Activated T-cell treated with anti-CD3 and anti-CD28 coated beads, Interleukin-2, amount 50 U/mL, for 4 hours (primary cell): ENCODE data around the gene CD79A. TPM values are rescaled to one million over a fixed set of nuclear protein-coding genes. Genes with fewer than 3 reads are reported as not detected.

ENCODE experiments used
- ATAC-seq, 2 donors: fragments of 200-7000 bp; cut with Tn5 transposase; one replicate each; pipeline ENCODE4 v1.10.0; 2021
- DNase-seq: peaks from one replicate; pipeline ENCODE4 v3.0.0-alpha.2; 2020
- H3K27me3 Mint-ChIP-seq: one replicate; pipeline ENCODE4 v1.8.0; 2021; ENCODE audit warnings: low read depth, mixed read lengths
- H3K36me3 Mint-ChIP-seq: one replicate; pipeline ENCODE4 v1.8.0; 2022; ENCODE audit warnings: mixed read lengths; ENCODE audit not compliant: insufficient read depth
- H3K4me1 Mint-ChIP-seq: one replicate; pipeline ENCODE4 v1.8.0; 2021; ENCODE audit warnings: low read depth, mixed read lengths
- H3K4me3 Mint-ChIP-seq: one replicate; pipeline ENCODE4 v1.8.0; 2021; ENCODE audit warnings: mild to moderate bottlenecking, moderate library complexity, mixed read lengths
- H3K9me3 Mint-ChIP-seq: one replicate; pipeline ENCODE4 v1.8.0; 2021; ENCODE audit warnings: mixed read lengths
- total RNA-seq, 3 donors: library from RNA; stranded (reverse); gene quantifications; one replicate each; pipeline ENCODE4 v1.2.1, GENCODE V29; 2021

The CD79A gene
- total RNA-seq: 1 to 10 TPM; 2.2 to 7.8 (median 2.7) TPM

GRCh38 chr19:41876847-41877832 is at the start of gene CD79A:
TSS of gene CD79A (plus strand) at chr19:41877279. CDS start at chr19:41877305, 26 bp downstream.
- no peaks in the 10 kb centered on the region for H3K27me3 Mint-ChIP-seq
- H3K4me3 Mint-ChIP-seq: peak within 1 kb of the TSS; percentile 69
- no peak for DNase-seq
- no peak for ATAC-seq
- H3K36me3 Mint-ChIP-seq: peaks cover 3% of the 10 kb centered on the region
- no peaks in the 10 kb centered on the region for H3K9me3 Mint-ChIP-seq
- peaks cover 83% of the 10 kb centered on the region for H3K4me1 Mint-ChIP-seq

GRCh38 chr19:41837981-41838708 is 38.9 kb upstream of the CD79A start:
- Mint-ChIP-seq H3K4me3 (no peak overlapping the region), H3K9me3 (no peaks in the 10 kb centered on the region), H3K4me1 (peaks cover 1% of the 10 kb centered on the region), H3K27me3 (peaks cover 19% of the 10 kb centered on the region), H3K36me3 (no peaks in the 10 kb centered on the region)
- ATAC-seq: no peak
- no peak for DNase-seq

GRCh38 chr19:41839211-41839610 is 37.9 kb upstream of the CD79A start:
- H3K4me3 Mint-ChIP-seq: no peak overlapping the region
- H3K9me3 Mint-ChIP-seq: no peaks in the 10 kb centered on the region
- DNase-seq (no peak), ATAC-seq (no peak)
- peaks cover 1% of the 10 kb centered on the region for H3K4me1 Mint-ChIP-seq
- no peaks in the 10 kb centered on the region for H3K36me3 Mint-ChIP-seq
- peaks cover 19% of the 10 kb centered on the region for H3K27me3 Mint-ChIP-seq

GRCh38 chr19:41843371-41843770 is 33.7 kb upstream of the CD79A start:
- H3K4me3 Mint-ChIP-seq: no peak overlapping the region
- no peaks in the 10 kb centered on the region for H3K36me3 Mint-ChIP-seq
- H3K4me1 Mint-ChIP-seq: no peaks in the 10 kb centered on the region
- no peak for DNase-seq
- no peaks in the 10 kb centered on the region for H3K9me3 Mint-ChIP-seq
- ATAC-seq: no peak
- peaks cover 6% of the 10 kb centered on the region for H3K27me3 Mint-ChIP-seq

- DNase-seq (no peak), ATAC-seq (peak in 1 of 2 donors; percentile 37)
- peaks cover 3% of the 10 kb centered on the region for H3K27me3 Mint-ChIP-seq
- no peaks in the 10 kb centered on the region for H3K4me1 Mint-ChIP-seq
- no peaks in the 10 kb centered on the region for H3K9me3 Mint-ChIP-seq
- H3K4me3 Mint-ChIP-seq: no peak within 1 kb of the TSS
- H3K36me3 Mint-ChIP-seq: no peaks in the 10 kb centered on the region
Measured at GRCh38 chr19:41844601-41845000, 32.5 kb upstream of the CD79A start, which contains the start of gene LYPD4. TSS of gene LYPD4 (minus strand) at chr19:41844683. CDS start at chr19:41839285, 5,398 bp downstream.

GRCh38 chr19:41845001-41845050 is 32.3 kb upstream of the CD79A start, which contains the start of gene DMRTC2:
TSS of gene DMRTC2 (plus strand) at chr19:41845042. CDS start at chr19:41847429, 2,387 bp downstream.
- Mint-ChIP-seq H3K4me1 (no peaks in the 10 kb centered on the region), H3K36me3 (no peaks in the 10 kb centered on the region)
- no peak for ATAC-seq

GRCh38 chr19:41845051-41845590 is 32.0 kb upstream of the CD79A start:
- H3K27me3 Mint-ChIP-seq: peaks cover under 1% of the 10 kb centered on the region
- H3K4me1 Mint-ChIP-seq: no peaks in the 10 kb centered on the region
- DNase-seq: no peak
- H3K4me3 Mint-ChIP-seq: no peak overlapping the region
- ATAC-seq: no peak
- H3K36me3 Mint-ChIP-seq: no peaks in the 10 kb centered on the region
- H3K9me3 Mint-ChIP-seq: no peaks in the 10 kb centered on the region

More at GRCh38 chr19:41845001-41845050, 32.3 kb upstream of the CD79A start, which contains the start of gene DMRTC2:
- H3K9me3 Mint-ChIP-seq: no peaks in the 10 kb centered on the region
- H3K27me3 Mint-ChIP-seq: peaks cover 3% of the 10 kb centered on the region
- DNase-seq: no peak
- H3K4me3 Mint-ChIP-seq: no peak within 1 kb of the TSS

GRCh38 chr19:41847351-41848105 is 29.6 kb upstream of the CD79A start:
- no peak for DNase-seq
- Mint-ChIP-seq H3K4me1 (no peaks in the 10 kb centered on the region), H3K27me3 (peaks cover 3% of the 10 kb centered on the region), H3K9me3 (no peaks in the 10 kb centered on the region), H3K4me3 (no peak overlapping the region), H3K36me3 (no peaks in the 10 kb centered on the region)
- ATAC-seq: no peak

GRCh38 chr19:41848666-41849065 is 28.4 kb upstream of the CD79A start:
- DNase-seq: no peak
- Mint-ChIP-seq H3K4me1 (no peaks in the 10 kb centered on the region), H3K4me3 (no peak overlapping the region), H3K9me3 (no peaks in the 10 kb centered on the region), H3K36me3 (no peaks in the 10 kb centered on the region), H3K27me3 (peaks cover 3% of the 10 kb centered on the region)
- ATAC-seq: no peak

GRCh38 chr19:41849067-41849466 is 28.0 kb upstream of the CD79A start:
- Mint-ChIP-seq H3K4me1 (no peaks in the 10 kb centered on the region), H3K36me3 (no peaks in the 10 kb centered on the region), H3K4me3 (no peak overlapping the region), H3K27me3 (peaks cover 3% of the 10 kb centered on the region), H3K9me3 (no peaks in the 10 kb centered on the region)
- ATAC-seq (no peak), DNase-seq (no peak)

GRCh38 chr19:41850381-41850780 is 26.7 kb upstream of the CD79A start:
- ATAC-seq (no peak), DNase-seq (no peak)
- Mint-ChIP-seq H3K9me3 (no peaks in the 10 kb centered on the region), H3K36me3 (no peaks in the 10 kb centered on the region), H3K4me3 (no peak overlapping the region), H3K27me3 (peaks cover 3% of the 10 kb centered on the region), H3K4me1 (no peaks in the 10 kb centered on the region)

GRCh38 chr19:41851456-41851855 is 25.6 kb upstream of the CD79A start:
- H3K9me3 Mint-ChIP-seq: no peaks in the 10 kb centered on the region
- no peaks in the 10 kb centered on the region for H3K4me1 Mint-ChIP-seq
- H3K4me3 Mint-ChIP-seq: no peak overlapping the region
- ATAC-seq: no peak
- peaks cover 5% of the 10 kb centered on the region for H3K27me3 Mint-ChIP-seq
- H3K36me3 Mint-ChIP-seq: no peaks in the 10 kb centered on the region
- no peak for DNase-seq

GRCh38 chr19:41853344-41853743 is 23.7 kb upstream of the CD79A start:
- no peaks in the 10 kb centered on the region for H3K36me3 Mint-ChIP-seq
- DNase-seq: no peak
- no peaks in the 10 kb centered on the region for H3K4me1 Mint-ChIP-seq
- H3K27me3 Mint-ChIP-seq: peaks cover 5% of the 10 kb centered on the region
- no peaks in the 10 kb centered on the region for H3K9me3 Mint-ChIP-seq
- ATAC-seq: no peak
- H3K4me3 Mint-ChIP-seq: no peak overlapping the region

- H3K4me1 Mint-ChIP-seq: no peaks in the 10 kb centered on the region
- H3K36me3 Mint-ChIP-seq: no peaks in the 10 kb centered on the region
- H3K9me3 Mint-ChIP-seq: no peaks in the 10 kb centered on the region
- no peak overlapping the region for H3K4me3 Mint-ChIP-seq
- no peak for DNase-seq
- no peak for ATAC-seq
- peaks cover 5% of the 10 kb centered on the region for H3K27me3 Mint-ChIP-seq
Measured at GRCh38 chr19:41853768-41854167, 23.3 kb upstream of the CD79A start.
